Esophagus squamous epithelium (tissue), 4 donors: ENCODE measurements around the gene FAM13B.

Source experiments
- POLR2A ChIP-seq, 4 donors: fragments of 450-650 bp; IDR thresholded peaks; one replicate each; pipeline ENCODE4 v1.6.1; 2017; ENCODE audit warnings: antibody characterized with exemption in 4 of 4, mild to moderate bottlenecking in 4 of 4, moderate library complexity in 3 of 4
- TF ChIP-seq, protein P1 (sequence below), 6 experiments: fragments of 450-650 bp in 4 of 6; fragments of 200-600 bp in 2 of 6; sonication (generic) in 2 of 6; IDR thresholded peaks; one replicate each; pipeline ENCODE4 v1.5.1; 2016 to 2019; ENCODE audit warnings: antibody characterized with exemption in 6 of 6, mild to moderate bottlenecking in 4 of 6, moderate library complexity in 4 of 6

DNA sequence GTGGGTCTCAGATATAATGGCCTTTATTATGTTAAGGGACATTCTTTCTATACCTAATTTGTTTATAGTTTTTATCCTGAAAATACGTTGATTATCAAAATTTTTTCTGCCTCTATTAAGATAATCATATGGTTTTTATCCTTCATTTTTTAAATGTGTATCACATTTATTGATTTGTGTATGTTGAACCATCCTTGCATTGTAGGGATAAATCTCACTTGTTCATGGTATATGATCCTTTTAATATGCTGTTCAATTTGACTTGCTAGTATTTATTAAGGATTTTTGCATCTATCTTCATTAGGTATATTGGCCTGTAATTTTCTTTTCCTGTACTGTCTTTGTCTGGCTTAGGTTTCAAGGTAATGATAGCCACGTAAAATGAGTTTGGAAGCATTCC lies 118.1 kb downstream of the FAM13B start:
- no peak for TF ChIP-seq POLR2A (IDR thresholded peaks at IDR 0.05)
- TF ChIP-seq, protein P1, sequence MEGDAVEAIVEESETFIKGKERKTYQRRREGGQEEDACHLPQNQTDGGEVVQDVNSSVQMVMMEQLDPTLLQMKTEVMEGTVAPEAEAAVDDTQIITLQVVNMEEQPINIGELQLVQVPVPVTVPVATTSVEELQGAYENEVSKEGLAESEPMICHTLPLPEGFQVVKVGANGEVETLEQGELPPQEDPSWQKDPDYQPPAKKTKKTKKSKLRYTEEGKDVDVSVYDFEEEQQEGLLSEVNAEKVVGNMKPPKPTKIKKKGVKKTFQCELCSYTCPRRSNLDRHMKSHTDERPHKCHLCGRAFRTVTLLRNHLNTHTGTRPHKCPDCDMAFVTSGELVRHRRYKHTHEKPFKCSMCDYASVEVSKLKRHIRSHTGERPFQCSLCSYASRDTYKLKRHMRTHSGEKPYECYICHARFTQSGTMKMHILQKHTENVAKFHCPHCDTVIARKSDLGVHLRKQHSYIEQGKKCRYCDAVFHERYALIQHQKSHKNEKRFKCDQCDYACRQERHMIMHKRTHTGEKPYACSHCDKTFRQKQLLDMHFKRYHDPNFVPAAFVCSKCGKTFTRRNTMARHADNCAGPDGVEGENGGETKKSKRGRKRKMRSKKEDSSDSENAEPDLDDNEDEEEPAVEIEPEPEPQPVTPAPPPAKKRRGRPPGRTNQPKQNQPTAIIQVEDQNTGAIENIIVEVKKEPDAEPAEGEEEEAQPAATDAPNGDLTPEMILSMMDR (IDR thresholded peaks at IDR 0.05), result no peak
